Measurements from ENCODE around the gene ANO7.
A peak's percentile ranks its signal among the peaks of the same experiment; 100 is the strongest.

Gene ANO7

GRCh38 chr2:241249654-241250053 lies 61.2 kb downstream of the ANO7 start:
- DNase-seq (ENCODE audit: low spot score), result no peak

GRCh38 chr2:241252778-241253475 lies 64.5 kb downstream of the ANO7 start:
- no peak for DNase-seq (ENCODE audit: low spot score)

- DNase-seq (ENCODE audit: low spot score), result no peak
These were observed 66.5 kb downstream of the ANO7 start for GRCh38 chr2:241254904-241255351.

- DNase-seq (ENCODE audit: low spot score), result no peak
These were observed 67.2 kb downstream of the ANO7 start for GRCh38 chr2:241255542-241256167.

- no peak for DNase-seq (ENCODE audit: low spot score)
These were observed 67.7 kb downstream of the ANO7 start for GRCh38 chr2:241256168-241256545.

- no peak for DNase-seq (ENCODE audit: low spot score)
These were observed 69.0 kb downstream of the ANO7 start for GRCh38 chr2:241257419-241258032.

- no peak for DNase-seq (ENCODE audit: low spot score)
These were observed 70.2 kb downstream of the ANO7 start for GRCh38 chr2:241258505-241259280.

- DNase-seq (ENCODE audit: low spot score), result no peak
These were observed 72.4 kb downstream of the ANO7 start for GRCh38 chr2:241260911-241261310.

GRCh38 chr2:241261628-241262027 lies 73.2 kb downstream of the ANO7 start:
- no peak for DNase-seq (ENCODE audit: low spot score)

GRCh38 chr2:241263061-241263460 lies 74.6 kb downstream of the ANO7 start:
- no peak for DNase-seq (ENCODE audit: low spot score)

GRCh38 chr2:241265506-241265905 lies 77.0 kb downstream of the ANO7 start:
- no peak for DNase-seq (ENCODE audit: low spot score)

GRCh38 chr2:241267249-241268067 lies 79.0 kb downstream of the ANO7 start:
- no peak for DNase-seq (ENCODE audit: low spot score)

- no peak for DNase-seq (ENCODE audit: low spot score)
These were observed 79.8 kb downstream of the ANO7 start for GRCh38 chr2:241268306-241268705.

GRCh38 chr2:241268716-241269445 lies 80.4 kb downstream of the ANO7 start:
- no peak for DNase-seq (ENCODE audit: low spot score)

GRCh38 chr2:241269707-241270520 lies 81.4 kb downstream of the ANO7 start:
- DNase-seq (ENCODE audit: low spot score), result no peak

- no peak for DNase-seq (ENCODE audit: low spot score)
These were observed 82.1 kb downstream of the ANO7 start for GRCh38 chr2:241270531-241270930.

- peak; percentile 54 for DNase-seq (ENCODE audit: low spot score)
These were observed 83.3 kb downstream of the ANO7 start for GRCh38 chr2:241271706-241272302.

GRCh38 chr2:241272303-241273209 lies 84.1 kb downstream of the ANO7 start:
- peak; percentile 50 for DNase-seq (ENCODE audit: low spot score)
